KOPT-K1 (cell line): ENCODE data around the gene STK11.
A peak's percentile ranks its signal among the peaks of the same experiment; 100 is the strongest.

Experiments
- H3K27ac ChIP-seq: fragments of 200-600 bp; sonication (generic); 2 replicates; pipeline ENCODE4 v1.5.1; 2016; ENCODE audit warnings: antibody characterized with exemption, mild to moderate bottlenecking, low read depth, low read length; ENCODE audit not compliant: poor library complexity, severe bottlenecking
- H3K36me3 ChIP-seq: fragments of 200-600 bp; sonication (generic); 2 replicates; pipeline ENCODE4 v1.5.1; 2017; ENCODE audit warnings: antibody characterized with exemption, mild to moderate bottlenecking, low read length, moderate library complexity; ENCODE audit not compliant: insufficient read depth
- H3K9me3 ChIP-seq: fragments of 200-600 bp; sonication (generic); 2 replicates; pipeline ENCODE4 v1.5.1; 2017; ENCODE audit warnings: antibody characterized with exemption, low read length, mild to moderate bottlenecking; ENCODE audit not compliant: insufficient read depth, poor library complexity, severe bottlenecking

The STK11 gene

GRCh38 chr19:1252221-1252820 is 46.7 kb downstream of the STK11 start:
- Histone ChIP-seq H3K27ac (peak overlapping the region; percentile 88), H3K36me3 (peaks cover 39% of the 10 kb centered on the region)

GRCh38 chr19:1252821-1253513 is 47.4 kb downstream of the STK11 start:
- Histone ChIP-seq H3K9me3 (no peaks in the 10 kb centered on the region), H3K27ac (peak overlapping the region; percentile 88), H3K36me3 (peaks cover 45% of the 10 kb centered on the region)

More at GRCh38 chr19:1252221-1252820, 46.7 kb downstream of the STK11 start:
- no peaks in the 10 kb centered on the region for H3K9me3 ChIP-seq

GRCh38 chr19:1253514-1254080 is 48.0 kb downstream of the STK11 start:
- no peaks in the 10 kb centered on the region for H3K9me3 ChIP-seq
- peaks cover 50% of the 10 kb centered on the region for H3K36me3 ChIP-seq
- H3K27ac ChIP-seq, result peak overlapping the region; percentile 88

GRCh38 chr19:1254081-1254527 is 48.5 kb downstream of the STK11 start:
- peaks cover 50% of the 10 kb centered on the region for H3K36me3 ChIP-seq
- no peaks in the 10 kb centered on the region for H3K9me3 ChIP-seq
- H3K27ac ChIP-seq, result peak overlapping the region; percentile 88

- Histone ChIP-seq H3K27ac (no peak overlapping the region), H3K9me3 (no peaks in the 10 kb centered on the region), H3K36me3 (peaks cover 50% of the 10 kb centered on the region)
These were observed 49.1 kb downstream of the STK11 start for GRCh38 chr19:1254530-1255185.

GRCh38 chr19:1255186-1256161 is 49.9 kb downstream of the STK11 start:
- Histone ChIP-seq H3K27ac (no peak overlapping the region), H3K36me3 (peaks cover 50% of the 10 kb centered on the region), H3K9me3 (no peaks in the 10 kb centered on the region)

- Histone ChIP-seq H3K27ac (no peak overlapping the region), H3K9me3 (no peaks in the 10 kb centered on the region), H3K36me3 (peaks cover 50% of the 10 kb centered on the region)
These were observed 51.3 kb downstream of the STK11 start for GRCh38 chr19:1256646-1257474.

- no peaks in the 10 kb centered on the region for H3K9me3 ChIP-seq
- H3K36me3 ChIP-seq, result peaks cover 50% of the 10 kb centered on the region
- peak overlapping the region; percentile 88 for H3K27ac ChIP-seq
These were observed 52.0 kb downstream of the STK11 start for GRCh38 chr19:1257475-1258162.

GRCh38 chr19:1258163-1258492 is 52.5 kb downstream of the STK11 start:
- Histone ChIP-seq H3K27ac (peak overlapping the region; percentile 88), H3K9me3 (no peaks in the 10 kb centered on the region), H3K36me3 (peaks cover 50% of the 10 kb centered on the region)

GRCh38 chr19:1258707-1259205 is 53.2 kb downstream of the STK11 start:
- H3K36me3 ChIP-seq, result peaks cover 47% of the 10 kb centered on the region
- H3K9me3 ChIP-seq, result no peaks in the 10 kb centered on the region
- H3K27ac ChIP-seq, result peak overlapping the region; percentile 88

- H3K9me3 ChIP-seq, result no peaks in the 10 kb centered on the region
- peak overlapping the region; percentile 88 for H3K27ac ChIP-seq
- H3K36me3 ChIP-seq, result peaks cover 41% of the 10 kb centered on the region
These were observed 53.8 kb downstream of the STK11 start for GRCh38 chr19:1259206-1259875.

- H3K27ac ChIP-seq, result peak overlapping the region; percentile 88
- no peaks in the 10 kb centered on the region for H3K9me3 ChIP-seq
These were observed 54.5 kb downstream of the STK11 start for GRCh38 chr19:1259876-1260748.

More at GRCh38 chr19:1259876-1260748, 54.5 kb downstream of the STK11 start:
- peaks cover 33% of the 10 kb centered on the region for H3K36me3 ChIP-seq
